WTC11 (cell line): ENCODE data around the gene NFIA. TPM values are rescaled to one million over a fixed set of nuclear protein-coding genes. Genes with fewer than 3 reads are reported as not detected.

ENCODE experiments used
- ATAC-seq: fragments of 200-7000 bp; cut with Tn5 transposase; 2 replicates; pipeline ENCODE4 v1.10.0; 2021; ENCODE audit warnings: mild to moderate bottlenecking, moderate library complexity
- CTCF ChIA-PET: fragments of 300-600 bp; sonication (Branson Sonifier 250); formaldehyde crosslinking; loops from one replicate; lab custom pipeline; 2021; ENCODE audit warnings: antibody characterized with exemption; lab: Charles Lee
- POLR2A ChIA-PET: fragments of 350-600 bp; sonication (Branson Sonifier 250); formaldehyde crosslinking; loops from one replicate; lab custom pipeline; 2021; ENCODE audit warnings: antibody characterized with exemption; lab: Charles Lee
- DNase-seq: peaks from one replicate; pipeline ENCODE4 v3.0.0; 2021; ENCODE audit warnings: low spot score
- H3K27ac Mint-ChIP-seq: 2 replicates; pipeline ENCODE4 v1.8.0; 2021; ENCODE audit warnings: mixed read lengths
- H3K27me3 Mint-ChIP-seq: 2 replicates; pipeline ENCODE4 v1.8.0; 2021; ENCODE audit warnings: low read depth, mild to moderate bottlenecking, moderate library complexity, mixed read lengths
- H3K36me3 Mint-ChIP-seq: 2 replicates; pipeline ENCODE4 v1.8.0; 2021; ENCODE audit warnings: mixed read lengths
- H3K4me1 Mint-ChIP-seq: 2 replicates; pipeline ENCODE4 v1.8.0; 2022; ENCODE audit warnings: mixed read lengths
- H3K4me3 Mint-ChIP-seq: 2 replicates; pipeline ENCODE4 v1.8.0; 2021; ENCODE audit warnings: mild to moderate bottlenecking, moderate library complexity, mixed read lengths
- H3K9me3 Mint-ChIP-seq: 2 replicates; pipeline ENCODE4 v1.8.0; 2021; ENCODE audit warnings: mixed read lengths
- ESRRA ChIP-seq: sonication (generic); formaldehyde crosslinking; IDR thresholded peaks from 2 replicates; pipeline ENCODE4 v1.8.1; 2022; ENCODE audit warnings: mild to moderate bottlenecking, missing genetic modification reagents, borderline replicate concordance
- GTF2I ChIP-seq: fragments of 250-450 bp; sonication (Bioruptor Pico); conservative IDR thresholded peaks from 2 replicates; pipeline ENCODE4 v1.4.0; 2021; ENCODE audit warnings: mild to moderate bottlenecking
- HMGA2 ChIP-seq: fragments of 250-450 bp; sonication (Bioruptor Pico); IDR thresholded peaks from 2 replicates; pipeline ENCODE4 v1.4.0; 2021; ENCODE audit warnings: mild to moderate bottlenecking, moderate library complexity
- IRF2 ChIP-seq: sonication (generic); formaldehyde crosslinking; IDR thresholded peaks from 2 replicates; pipeline ENCODE4 v1.8.0; 2022; ENCODE audit warnings: low read depth, missing genetic modification reagents, borderline replicate concordance
- JAZF1 ChIP-seq: fragments of 250-450 bp; sonication (Bioruptor Pico); IDR thresholded peaks from 2 replicates; pipeline ENCODE4 v1.9.0; 2021; ENCODE audit warnings: moderate library complexity, mild to moderate bottlenecking, inconsistent platforms
- MYBL2 ChIP-seq: sonication (generic); formaldehyde crosslinking; IDR thresholded peaks from 2 replicates; pipeline ENCODE4 v1.8.1; 2023; ENCODE audit warnings: mild to moderate bottlenecking, moderate library complexity, missing genetic modification reagents
- PREB ChIP-seq: sonication (generic); formaldehyde crosslinking; IDR thresholded peaks from 2 replicates; pipeline ENCODE4 v1.8.1; 2022; ENCODE audit warnings: mild to moderate bottlenecking, missing genetic modification reagents, moderate library complexity, borderline replicate concordance
- RELA ChIP-seq: sonication (generic); formaldehyde crosslinking; IDR thresholded peaks from 2 replicates; pipeline ENCODE4 v1.8.1; 2022; ENCODE audit warnings: missing genetic modification reagents, mild to moderate bottlenecking, borderline replicate concordance
- SMAD4 ChIP-seq: sonication (generic); formaldehyde crosslinking; IDR thresholded peaks from 2 replicates; pipeline ENCODE4 v1.8.0; 2022; ENCODE audit warnings: mild to moderate bottlenecking, missing genetic modification reagents
- TEAD1 ChIP-seq: sonication (generic); formaldehyde crosslinking; IDR thresholded peaks from 2 replicates; pipeline ENCODE4 v1.8.0; 2022; ENCODE audit warnings: mild to moderate bottlenecking, missing genetic modification reagents
- ZNF219 ChIP-seq: sonication (generic); formaldehyde crosslinking; IDR thresholded peaks from 2 replicates; pipeline ENCODE4 v1.8.0; 2023; ENCODE audit warnings: missing genetic modification reagents, mild to moderate bottlenecking, borderline replicate concordance
- ZNF263 ChIP-seq: sonication (generic); formaldehyde crosslinking; IDR thresholded peaks from 2 replicates; pipeline ENCODE4 v1.8.1; 2022; ENCODE audit warnings: low read depth, mild to moderate bottlenecking, moderate library complexity, missing genetic modification reagents
- ZNF396 ChIP-seq: fragments of 250-450 bp; sonication (Bioruptor Pico); IDR thresholded peaks from 2 replicates; pipeline ENCODE4 v1.8.0; 2021; ENCODE audit warnings: mild to moderate bottlenecking, moderate library complexity, borderline replicate concordance
- ZNF512 ChIP-seq: sonication (generic); formaldehyde crosslinking; IDR thresholded peaks from 2 replicates; pipeline ENCODE4 v1.8.1; 2022; ENCODE audit warnings: missing genetic modification reagents, borderline replicate concordance
- total RNA-seq: library from RNA; stranded (reverse); gene quantifications from 3 replicates; pipeline ENCODE4 v1.2.3, GENCODE V29; 2021
- TF ChIP-seq, protein P1 (sequence below): fragments of 200-600 bp; IDR thresholded peaks from 2 replicates; pipeline ENCODE4 v1.8.0; 2022; ENCODE audit warnings: antibody characterized with exemption
- TF ChIP-seq, protein P2 (sequence below): sonication (generic); formaldehyde crosslinking; IDR thresholded peaks from 2 replicates; pipeline ENCODE4 v1.8.1; 2023; ENCODE audit warnings: mild to moderate bottlenecking, missing genetic modification reagents, moderate library complexity
- TF ChIP-seq, protein P3 (sequence below): fragments of 250-450 bp; sonication (Bioruptor Pico); IDR thresholded peaks from 2 replicates; pipeline ENCODE4 v1.9.0; 2021; ENCODE audit warnings: moderate library complexity, mild to moderate bottlenecking, inconsistent platforms, borderline replicate concordance
- TF ChIP-seq, protein P4 (sequence below): sonication (generic); formaldehyde crosslinking; IDR thresholded peaks from 2 replicates; pipeline ENCODE4 v1.8.0; 2023; ENCODE audit warnings: mild to moderate bottlenecking, missing genetic modification reagents
- TF ChIP-seq, protein P5 (sequence below): sonication (generic); formaldehyde crosslinking; IDR thresholded peaks from 2 replicates; pipeline ENCODE4 v1.8.1; 2023; ENCODE audit warnings: mild to moderate bottlenecking, missing genetic modification reagents, borderline replicate concordance

NFIA gene
- total RNA-seq, 1 experiment from 2014 or later: 16.7 TPM

GRCh38 chr1:61480273-61480935 lies 398.0 kb downstream of the NFIA start (continued):
- no peak for TF ChIP-seq ZNF512 (CRISPR knock-in tag)
- TF ChIP-seq JAZF1: no peak
- TF ChIP-seq, protein P1, sequence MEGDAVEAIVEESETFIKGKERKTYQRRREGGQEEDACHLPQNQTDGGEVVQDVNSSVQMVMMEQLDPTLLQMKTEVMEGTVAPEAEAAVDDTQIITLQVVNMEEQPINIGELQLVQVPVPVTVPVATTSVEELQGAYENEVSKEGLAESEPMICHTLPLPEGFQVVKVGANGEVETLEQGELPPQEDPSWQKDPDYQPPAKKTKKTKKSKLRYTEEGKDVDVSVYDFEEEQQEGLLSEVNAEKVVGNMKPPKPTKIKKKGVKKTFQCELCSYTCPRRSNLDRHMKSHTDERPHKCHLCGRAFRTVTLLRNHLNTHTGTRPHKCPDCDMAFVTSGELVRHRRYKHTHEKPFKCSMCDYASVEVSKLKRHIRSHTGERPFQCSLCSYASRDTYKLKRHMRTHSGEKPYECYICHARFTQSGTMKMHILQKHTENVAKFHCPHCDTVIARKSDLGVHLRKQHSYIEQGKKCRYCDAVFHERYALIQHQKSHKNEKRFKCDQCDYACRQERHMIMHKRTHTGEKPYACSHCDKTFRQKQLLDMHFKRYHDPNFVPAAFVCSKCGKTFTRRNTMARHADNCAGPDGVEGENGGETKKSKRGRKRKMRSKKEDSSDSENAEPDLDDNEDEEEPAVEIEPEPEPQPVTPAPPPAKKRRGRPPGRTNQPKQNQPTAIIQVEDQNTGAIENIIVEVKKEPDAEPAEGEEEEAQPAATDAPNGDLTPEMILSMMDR: no peak
- TF ChIP-seq SMAD4 (CRISPR knock-in tag): no peak
- no peak for TF ChIP-seq PREB (CRISPR knock-in tag)
- no peak for TF ChIP-seq IRF2 (CRISPR knock-in tag)
- TF ChIP-seq, protein P2, sequence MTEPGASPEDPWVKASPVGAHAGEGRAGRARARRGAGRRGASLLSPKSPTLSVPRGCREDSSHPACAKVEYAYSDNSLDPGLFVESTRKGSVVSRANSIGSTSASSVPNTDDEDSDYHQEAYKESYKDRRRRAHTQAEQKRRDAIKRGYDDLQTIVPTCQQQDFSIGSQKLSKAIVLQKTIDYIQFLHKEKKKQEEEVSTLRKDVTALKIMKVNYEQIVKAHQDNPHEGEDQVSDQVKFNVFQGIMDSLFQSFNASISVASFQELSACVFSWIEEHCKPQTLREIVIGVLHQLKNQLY (CRISPR knock-in tag): no peak
- TF ChIP-seq HMGA2 (CRISPR knock-in tag): no peak
- TF ChIP-seq GTF2I: no peak
- TF ChIP-seq MYBL2 (CRISPR knock-in tag): no peak
- no peak for TF ChIP-seq TEAD1
- TF ChIP-seq, protein P3, sequence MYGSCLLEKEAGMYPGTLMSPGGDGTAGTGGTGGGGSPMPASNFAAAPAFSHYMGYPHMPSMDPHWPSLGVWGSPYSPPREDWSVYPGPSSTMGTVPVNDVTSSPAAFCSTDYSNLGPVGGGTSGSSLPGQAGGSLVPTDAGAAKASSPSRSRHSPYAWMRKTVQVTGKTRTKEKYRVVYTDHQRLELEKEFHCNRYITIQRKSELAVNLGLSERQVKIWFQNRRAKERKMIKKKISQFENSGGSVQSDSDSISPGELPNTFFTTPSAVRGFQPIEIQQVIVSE: no peak
- TF ChIP-seq, all 79 proteins: peak for 0

- H3K9me3 Mint-ChIP-seq: 0 out of 2 replicates have a peak, but pooled peaks cover 6% of the 10 kb centered on the region
- ATAC-seq (no peak), DNase-seq (no peak)
- no peak overlapping the region for H3K27ac Mint-ChIP-seq
- H3K27me3 Mint-ChIP-seq: peaks cover 99% of the 10 kb centered on the region
- no peaks in the 10 kb centered on the region for H3K36me3 Mint-ChIP-seq
- ChIA-PET CTCF (no interaction called here), POLR2A (interaction anchor here (0.5 kb wide), 1 partner anchor 1392 kb away, joined by 3 read pairs; no protein-coding TSS in a partner anchor)
- H3K4me3 Mint-ChIP-seq: no peak overlapping the region
- peaks cover 14% of the 10 kb centered on the region for H3K4me1 Mint-ChIP-seq
- TF ChIP-seq PREB (CRISPR knock-in tag) (no peak), ZNF219 (no peak), ESRRA (CRISPR knock-in tag) (no peak), ZNF396 (CRISPR knock-in tag) (no peak), RELA (CRISPR knock-in tag) (no peak), ZNF263 (no peak)
- TF ChIP-seq, protein P4, sequence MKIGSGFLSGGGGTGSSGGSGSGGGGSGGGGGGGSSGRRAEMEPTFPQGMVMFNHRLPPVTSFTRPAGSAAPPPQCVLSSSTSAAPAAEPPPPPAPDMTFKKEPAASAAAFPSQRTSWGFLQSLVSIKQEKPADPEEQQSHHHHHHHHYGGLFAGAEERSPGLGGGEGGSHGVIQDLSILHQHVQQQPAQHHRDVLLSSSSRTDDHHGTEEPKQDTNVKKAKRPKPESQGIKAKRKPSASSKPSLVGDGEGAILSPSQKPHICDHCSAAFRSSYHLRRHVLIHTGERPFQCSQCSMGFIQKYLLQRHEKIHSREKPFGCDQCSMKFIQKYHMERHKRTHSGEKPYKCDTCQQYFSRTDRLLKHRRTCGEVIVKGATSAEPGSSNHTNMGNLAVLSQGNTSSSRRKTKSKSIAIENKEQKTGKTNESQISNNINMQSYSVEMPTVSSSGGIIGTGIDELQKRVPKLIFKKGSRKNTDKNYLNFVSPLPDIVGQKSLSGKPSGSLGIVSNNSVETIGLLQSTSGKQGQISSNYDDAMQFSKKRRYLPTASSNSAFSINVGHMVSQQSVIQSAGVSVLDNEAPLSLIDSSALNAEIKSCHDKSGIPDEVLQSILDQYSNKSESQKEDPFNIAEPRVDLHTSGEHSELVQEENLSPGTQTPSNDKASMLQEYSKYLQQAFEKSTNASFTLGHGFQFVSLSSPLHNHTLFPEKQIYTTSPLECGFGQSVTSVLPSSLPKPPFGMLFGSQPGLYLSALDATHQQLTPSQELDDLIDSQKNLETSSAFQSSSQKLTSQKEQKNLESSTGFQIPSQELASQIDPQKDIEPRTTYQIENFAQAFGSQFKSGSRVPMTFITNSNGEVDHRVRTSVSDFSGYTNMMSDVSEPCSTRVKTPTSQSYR (CRISPR knock-in tag): no peak
- TF ChIP-seq, protein P5, sequence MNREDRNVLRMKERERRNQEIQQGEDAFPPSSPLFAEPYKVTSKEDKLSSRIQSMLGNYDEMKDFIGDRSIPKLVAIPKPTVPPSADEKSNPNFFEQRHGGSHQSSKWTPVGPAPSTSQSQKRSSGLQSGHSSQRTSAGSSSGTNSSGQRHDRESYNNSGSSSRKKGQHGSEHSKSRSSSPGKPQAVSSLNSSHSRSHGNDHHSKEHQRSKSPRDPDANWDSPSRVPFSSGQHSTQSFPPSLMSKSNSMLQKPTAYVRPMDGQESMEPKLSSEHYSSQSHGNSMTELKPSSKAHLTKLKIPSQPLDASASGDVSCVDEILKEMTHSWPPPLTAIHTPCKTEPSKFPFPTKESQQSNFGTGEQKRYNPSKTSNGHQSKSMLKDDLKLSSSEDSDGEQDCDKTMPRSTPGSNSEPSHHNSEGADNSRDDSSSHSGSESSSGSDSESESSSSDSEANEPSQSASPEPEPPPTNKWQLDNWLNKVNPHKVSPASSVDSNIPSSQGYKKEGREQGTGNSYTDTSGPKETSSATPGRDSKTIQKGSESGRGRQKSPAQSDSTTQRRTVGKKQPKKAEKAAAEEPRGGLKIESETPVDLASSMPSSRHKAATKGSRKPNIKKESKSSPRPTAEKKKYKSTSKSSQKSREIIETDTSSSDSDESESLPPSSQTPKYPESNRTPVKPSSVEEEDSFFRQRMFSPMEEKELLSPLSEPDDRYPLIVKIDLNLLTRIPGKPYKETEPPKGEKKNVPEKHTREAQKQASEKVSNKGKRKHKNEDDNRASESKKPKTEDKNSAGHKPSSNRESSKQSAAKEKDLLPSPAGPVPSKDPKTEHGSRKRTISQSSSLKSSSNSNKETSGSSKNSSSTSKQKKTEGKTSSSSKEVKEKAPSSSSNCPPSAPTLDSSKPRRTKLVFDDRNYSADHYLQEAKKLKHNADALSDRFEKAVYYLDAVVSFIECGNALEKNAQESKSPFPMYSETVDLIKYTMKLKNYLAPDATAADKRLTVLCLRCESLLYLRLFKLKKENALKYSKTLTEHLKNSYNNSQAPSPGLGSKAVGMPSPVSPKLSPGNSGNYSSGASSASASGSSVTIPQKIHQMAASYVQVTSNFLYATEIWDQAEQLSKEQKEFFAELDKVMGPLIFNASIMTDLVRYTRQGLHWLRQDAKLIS: no peak
Measured at GRCh38 chr1:61481315-61481715, 399.0 kb downstream of the NFIA start.
